Spleen (tissue), 7 donors: ENCODE results near the gene SLC25A41.

Experiments
- CTCF ChIP-seq, 11 experiments: fragments of 200-600 bp in 7 of 11; fragments of 450-650 bp in 4 of 11; sonication (generic) in 4 of 11; IDR thresholded peaks in 8 of 11; conservative IDR thresholded peaks in 3 of 11; 1 replicate in 7 of 11; 2 replicates in 4 of 11; pipeline versions ENCODE4 v1.4.0 to v1.8.0; 2016 to 2021; ENCODE audit warnings: antibody characterized with exemption in 11 of 11, inconsistent platforms in 4 of 11, mild to moderate bottlenecking in 1 of 11
- POLR2A ChIP-seq, 3 donors: fragments of 450-650 bp; IDR thresholded peaks; one replicate each; pipeline ENCODE4 v1.5.1; 2017; ENCODE audit warnings: antibody characterized with exemption in 3 of 3, mild to moderate bottlenecking in 1 of 3
- donor health status: DM: no; HTN: no; CAD: no; lungs with moderate emphysema.
- donor health status: DM: no; HTN: no; CAD: no.
- donor health status: DM: no; HTN: no; CAD: no.

DNA sequence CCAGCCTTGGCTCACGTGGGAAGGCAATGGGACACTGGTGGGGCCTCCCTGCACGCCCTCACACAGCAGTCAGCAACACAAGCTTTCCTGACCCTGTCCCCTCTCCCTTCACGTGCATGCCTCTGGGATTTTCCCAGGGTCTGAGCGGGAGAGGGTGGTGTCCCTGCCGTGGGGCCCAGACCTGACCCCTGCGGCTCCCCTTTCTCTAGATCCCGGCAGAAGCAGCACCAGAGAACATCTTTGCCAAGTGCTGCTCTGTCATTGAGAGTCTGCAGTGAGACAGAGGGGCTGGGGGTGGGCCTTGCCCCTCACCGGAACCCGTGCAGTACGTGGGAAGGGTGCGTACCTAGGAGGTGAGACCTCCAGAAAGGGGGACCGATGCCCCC is 21.5 kb downstream of the SLC25A41 start:
- no peak for TF ChIP-seq CTCF (IDR thresholded peaks at IDR 0.05 in 8 of 11, conservative IDR thresholded peaks at IDR 0.05 in 3 of 11)
- no peak for TF ChIP-seq POLR2A (IDR thresholded peaks at IDR 0.05)
